Measurements from ENCODE around the gene SH3BP5.
"Not testable (repeated sequence)": the region's sequence is repeated elsewhere in the genome, so short reads cannot be mapped to it uniquely, and the experiment has no call there.

DNA sequence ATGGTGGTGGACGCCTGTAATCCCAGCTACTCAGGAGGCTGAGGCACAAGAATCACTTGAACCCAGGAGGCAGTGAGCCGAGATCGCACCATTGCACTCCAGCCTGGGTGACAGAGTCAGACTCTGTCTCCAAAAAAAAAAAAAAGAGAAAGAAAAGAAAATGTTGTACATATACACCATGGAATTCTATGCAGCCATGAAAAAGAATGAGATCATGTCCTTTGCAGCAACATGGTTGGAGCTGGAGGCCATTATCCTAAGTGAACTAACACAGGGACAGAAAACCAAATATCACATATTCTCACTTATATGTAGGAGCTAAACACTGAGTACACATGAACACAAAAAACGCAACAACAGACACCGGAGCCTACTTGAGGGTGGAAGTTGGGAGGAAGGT is 17.1 kb upstream of the SH3BP5 start:
- TF ChIP-seq POLR2A (IDR thresholded peaks at IDR 0.05), result not testable (repeated sequence)
- TF ChIP-seq, protein P1, sequence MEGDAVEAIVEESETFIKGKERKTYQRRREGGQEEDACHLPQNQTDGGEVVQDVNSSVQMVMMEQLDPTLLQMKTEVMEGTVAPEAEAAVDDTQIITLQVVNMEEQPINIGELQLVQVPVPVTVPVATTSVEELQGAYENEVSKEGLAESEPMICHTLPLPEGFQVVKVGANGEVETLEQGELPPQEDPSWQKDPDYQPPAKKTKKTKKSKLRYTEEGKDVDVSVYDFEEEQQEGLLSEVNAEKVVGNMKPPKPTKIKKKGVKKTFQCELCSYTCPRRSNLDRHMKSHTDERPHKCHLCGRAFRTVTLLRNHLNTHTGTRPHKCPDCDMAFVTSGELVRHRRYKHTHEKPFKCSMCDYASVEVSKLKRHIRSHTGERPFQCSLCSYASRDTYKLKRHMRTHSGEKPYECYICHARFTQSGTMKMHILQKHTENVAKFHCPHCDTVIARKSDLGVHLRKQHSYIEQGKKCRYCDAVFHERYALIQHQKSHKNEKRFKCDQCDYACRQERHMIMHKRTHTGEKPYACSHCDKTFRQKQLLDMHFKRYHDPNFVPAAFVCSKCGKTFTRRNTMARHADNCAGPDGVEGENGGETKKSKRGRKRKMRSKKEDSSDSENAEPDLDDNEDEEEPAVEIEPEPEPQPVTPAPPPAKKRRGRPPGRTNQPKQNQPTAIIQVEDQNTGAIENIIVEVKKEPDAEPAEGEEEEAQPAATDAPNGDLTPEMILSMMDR (IDR thresholded peaks at IDR 0.05), result not testable (repeated sequence)

Data from Peyer's patch (tissue), 4 donors.